GM12878 (cell line): Measurements from ENCODE around the gene PHOX2A. TPM values are rescaled to one million over a fixed set of nuclear protein-coding genes. Genes with fewer than 3 reads are reported as not detected.

Source experiments
- BRCA1 ChIP-seq: IDR thresholded peaks from 2 replicates; pipeline ENCODE4 v1.6.1; 2011; ENCODE audit warnings: low read depth, low read length, improper control_type of control experiment
- CHD2 ChIP-seq: IDR thresholded peaks from 2 replicates; pipeline ENCODE4 v1.6.1; 2011; ENCODE audit warnings: low read depth, low read length, improper control_type of control experiment, borderline replicate concordance
- CREB1 ChIP-seq: IDR thresholded peaks from 2 replicates; pipeline ENCODE4 v1.6.1; 2012; ENCODE audit warnings: low read depth, mild to moderate bottlenecking, inconsistent platforms
- EP300 ChIP-seq, 2 experiments: fragments of 150-350 bp in 1 of 2; IDR thresholded peaks; 2 replicates each; pipeline ENCODE4 v1.6.1; 2011 to 2012; ENCODE audit warnings: low read depth in 2 of 2, low read length in 2 of 2, borderline replicate concordance in 1 of 2, improper control_type of control experiment in 1 of 2, inconsistent platforms in 1 of 2; ENCODE audit not compliant: control insufficient read depth in 1 of 2
- ESRRA ChIP-seq: IDR thresholded peaks from 2 replicates; pipeline ENCODE4 v1.6.1; 2012; ENCODE audit warnings: mild to moderate bottlenecking, low read length, improper control_type of control experiment
- ETV6 ChIP-seq, 2 experiments: fragments of 450-650 bp in 1 of 2; IDR thresholded peaks in 1 of 2; conservative IDR thresholded peaks in 1 of 2; 2 replicates each; pipeline ENCODE4 v1.6.1; 2014; ENCODE audit warnings: antibody characterized with exemption in 1 of 2, borderline replicate concordance in 1 of 2, low read depth in 1 of 2, mild to moderate bottlenecking in 1 of 2, moderate library complexity in 1 of 2
- IRF3 ChIP-seq: fragments of 450-650 bp; IDR thresholded peaks from 2 replicates; pipeline ENCODE4 v1.6.1; 2014; ENCODE audit warnings: mild to moderate bottlenecking
- KLF5 ChIP-seq: fragments of 450-650 bp; IDR thresholded peaks from 2 replicates; pipeline ENCODE4 v1.6.1; 2014; ENCODE audit warnings: mild to moderate bottlenecking; ENCODE audit not compliant: partially characterized antibody
- MEF2B ChIP-seq: fragments of 450-650 bp; IDR thresholded peaks from 2 replicates; pipeline ENCODE4 v1.6.1; 2018; ENCODE audit warnings: mild to moderate bottlenecking, moderate library complexity; ENCODE audit not compliant: partially characterized antibody, poor library complexity, severe bottlenecking
- NR2C2 ChIP-seq: IDR thresholded peaks from 2 replicates; pipeline ENCODE4 v1.6.1; 2011; ENCODE audit warnings: borderline replicate concordance, low read depth; ENCODE audit not compliant: control insufficient read depth, insufficient read length
- PBX3 ChIP-seq: IDR thresholded peaks from 2 replicates; pipeline ENCODE4 v1.6.1; 2011; ENCODE audit warnings: mild to moderate bottlenecking, low read depth, low read length, moderate library complexity; ENCODE audit not compliant: insufficient replicate concordance
- POLR2AphosphoS5 ChIP-seq: IDR thresholded peaks from 2 replicates; pipeline ENCODE4 v1.6.1; 2011; ENCODE audit warnings: mild to moderate bottlenecking, low read length, inconsistent platforms
- RUNX3 ChIP-seq: IDR thresholded peaks from 2 replicates; pipeline ENCODE4 v1.6.1; 2012; ENCODE audit warnings: low read length, inconsistent platforms
- SKIL ChIP-seq: fragments of 450-650 bp; IDR thresholded peaks from 2 replicates; pipeline ENCODE4 v1.6.1; 2017; ENCODE audit warnings: mild to moderate bottlenecking, low read depth, inconsistent platforms; ENCODE audit not compliant: poor library complexity, severe bottlenecking
- SMC3 ChIP-seq: IDR thresholded peaks from 2 replicates; pipeline ENCODE4 v1.6.1; 2011; ENCODE audit warnings: low read length, improper control_type of control experiment, borderline replicate concordance
- SPI1 ChIP-seq: IDR thresholded peaks from 2 replicates; pipeline ENCODE4 v1.6.1; 2011; ENCODE audit warnings: low read depth, mild to moderate bottlenecking, low read length, moderate library complexity, borderline replicate concordance; ENCODE audit not compliant: insufficient read depth
- SRF ChIP-seq, 2 experiments: IDR thresholded peaks; 2 replicates each; pipeline ENCODE4 v1.6.1; 2011; ENCODE audit warnings: low read depth in 2 of 2, low read length in 2 of 2, mild to moderate bottlenecking in 1 of 2, moderate library complexity in 1 of 2
- STAT1 ChIP-seq: fragments of 450-650 bp; conservative IDR thresholded peaks from 2 replicates; pipeline ENCODE4 v1.6.1; 2014; ENCODE audit warnings: antibody characterized with exemption, mild to moderate bottlenecking
- TCF3 ChIP-seq: IDR thresholded peaks from 2 replicates; pipeline ENCODE4 v1.6.1; 2012; ENCODE audit warnings: low read depth, mild to moderate bottlenecking, low read length, borderline replicate concordance; ENCODE audit not compliant: insufficient read depth
- ZNF24 ChIP-seq: fragments of 450-650 bp; IDR thresholded peaks from 2 replicates; pipeline ENCODE4 v1.6.1; 2017; ENCODE audit warnings: antibody characterized with exemption, mild to moderate bottlenecking
- ZNF384 ChIP-seq: IDR thresholded peaks from 2 replicates; pipeline ENCODE4 v1.6.1; 2012; ENCODE audit warnings: low read depth, mild to moderate bottlenecking, low read length, improper control_type of control experiment, borderline replicate concordance
- ZNF592 ChIP-seq: fragments of 450-650 bp; IDR thresholded peaks from 2 replicates; pipeline ENCODE4 v1.6.1; 2017; ENCODE audit warnings: mild to moderate bottlenecking, moderate library complexity
- polyA plus RNA-seq, 11 experiments: library from polyadenylated mRNA; depleted of rRNA in 4 of 11; unstranded in 6 of 11; stranded (reverse) in 5 of 11; fragments of >200 nt; fragmentation: Nextera tagmentation in 4 of 11; fragmentation: Illumina TruSeq in 1 of 11; extraction: Ambion mirVana in 4 of 11; extraction: Trizol in 1 of 11; gene quantifications; 1 replicate in 1 of 11; 2 replicates in 10 of 11; pipeline versions ENCODE4 v1.2.1 to v1.2.3, GENCODE V29; 2011 to 2016; ENCODE audit warnings: inconsistent platforms in 2 of 11, missing spikeins in 2 of 11, low read depth in 1 of 11
- total RNA-seq, 4 experiments: library from RNA; depleted of rRNA in 3 of 4; stranded (reverse); fragments of >200 nt in 3 of 4; fragmentation: Illumina TruSeq in 1 of 4; extraction: Trizol in 1 of 4; gene quantifications; 2 replicates each; pipeline versions ENCODE4 v1.2.1 to v1.2.3, GENCODE V29; 2013 to 2021

The PHOX2A gene
- total and polyA plus RNA-seq, 10 of the 15 experiments (the other 5 are each of a cell fraction or from before 2014, with no cell fraction given): not detected

- TF ChIP-seq IRF3 (no peak), SRF (IDR thresholded peaks at IDR 0.05; ENCODE audit: low read depth in 2 of 2, low read length in 2 of 2) (no peak), TCF3 (no peak), EP300 (IDR thresholded peaks at IDR 0.05; ENCODE audit: borderline replicate concordance in 1 of 2, control insufficient read depth in 1 of 2, low read depth in 2 of 2, low read length in 2 of 2) (no peak), ZNF24 (no peak), KLF5 (no peak), RUNX3 (0 out of 2 replicates have a peak, but pooled peaks have one; percentile 10), SPI1 (no peak), ZNF592 (no peak), MEF2B (no peak), CREB1 (no peak), BRCA1 (no peak), SMC3 (no peak), CHD2 (no peak), PBX3 (no peak), ESRRA (no peak), ETV6 (conservative IDR thresholded peaks at IDR 0.05 in 1 of 2, IDR thresholded peaks at IDR 0.05 in 1 of 2; ENCODE audit: borderline replicate concordance in 1 of 2, low read depth in 1 of 2) (no peak), SKIL (no peak), ZNF384 (no peak), NR2C2 (no peak), POLR2AphosphoS5 (peak; percentile 35; the same call in 1 of the 2 replicates), STAT1 (no peak)
Measured at GRCh38 chr11:72225411-72225951, 18.5 kb downstream of the PHOX2A start (continued).
